ENCODE data around the gene GNL1.
"Not testable (repeated sequence)": the region's sequence is repeated elsewhere in the genome, so short reads cannot be mapped to it uniquely, and the experiment has no call there.

The GNL1 gene

GRCh38 chr6:30508890-30509736 lies 47.2 kb downstream of the GNL1 start:
- Histone ChIP-seq H3K4me3 (ENCODE audit: low read depth, low read length) (no peak overlapping the region), H3K4me1 (ENCODE audit: control insufficient read depth, insufficient read depth, low read length) (no peaks in the 10 kb centered on the region), H3K9me3 (ENCODE audit: control insufficient read depth, insufficient read depth, low read depth, low read length) (no peaks in the 10 kb centered on the region), H3K36me3 (ENCODE audit: control insufficient read depth in 2 of 2, insufficient read depth in 1 of 2, low read length in 2 of 2) (no peaks in the 10 kb centered on the region), H3K27ac (ENCODE audit: extremely low read depth, low read depth, low read length) (no peak overlapping the region)
- TF ChIP-seq SCRT2 (tag by site-specific recombination; IDR thresholded peaks at IDR 0.05), result no peak
- ChIA-PET POLR2A (interaction anchor here (0.9 kb wide), 1 partner anchor 19 kb away, joined by 3 read pairs; no protein-coding TSS in a partner anchor), CTCF (interaction anchor here (0.7 to 2.5 kb wide), 8 partner anchors 15 to 181 kb away, joined by 3 to 10 read pairs (median 4); no protein-coding TSS in a partner anchor)

- no peaks in the 10 kb centered on the region for H3K4me1 ChIP-seq (ENCODE audit: control insufficient read depth, insufficient read depth, low read length)
- H3K4me3 ChIP-seq (ENCODE audit: low read depth, low read length), result no peak overlapping the region
- H3K27ac ChIP-seq (ENCODE audit: extremely low read depth, low read depth, low read length), result no peak overlapping the region
- no peaks in the 10 kb centered on the region for H3K9me3 ChIP-seq (ENCODE audit: control insufficient read depth, insufficient read depth, low read depth, low read length)
- no peaks in the 10 kb centered on the region for H3K36me3 ChIP-seq (ENCODE audit: control insufficient read depth in 2 of 2, insufficient read depth in 1 of 2, low read length in 2 of 2)
- POLR2A ChIA-PET, result no interaction called here
- TF ChIP-seq ZNF501 (tag by site-specific recombination; IDR thresholded peaks at IDR 0.05) (no peak), ZNF677 (tag by site-specific recombination; IDR thresholded peaks at IDR 0.05) (no peak), ZNF214 (tag by site-specific recombination; IDR thresholded peaks at IDR 0.05; ENCODE audit: borderline replicate concordance) (no peak), ZNF138 (tag by site-specific recombination; IDR thresholded peaks at IDR 0.05; ENCODE audit: borderline replicate concordance) (no peak), ZNF114 (tag by site-specific recombination; IDR thresholded peaks at IDR 0.05) (no peak), REPIN1 (tag by site-specific recombination; IDR thresholded peaks at IDR 0.05; ENCODE audit: low read depth) (no peak), SCRT2 (tag by site-specific recombination; IDR thresholded peaks at IDR 0.05) (peak; percentile 73), YY2 (tag by site-specific recombination; IDR thresholded peaks at IDR 0.05) (no peak), SCRT1 (tag by site-specific recombination; IDR thresholded peaks at IDR 0.05; ENCODE audit: borderline replicate concordance) (no peak)
- CTCF ChIA-PET, result interaction anchor here (0.7 to 2.5 kb wide), 5 partner anchors 14 to 180 kb away, joined by 3 to 10 read pairs (median 4); no protein-coding TSS in a partner anchor
Measured at GRCh38 chr6:30507849-30508827, 48.2 kb downstream of the GNL1 start.

GRCh38 chr6:30500421-30501355 lies 55.6 kb downstream of the GNL1 start:
- no peaks in the 10 kb centered on the region for H3K36me3 ChIP-seq (ENCODE audit: control insufficient read depth in 2 of 2, insufficient read depth in 1 of 2, low read length in 2 of 2)
- POLR2A ChIA-PET, result interaction anchor here (0.6 to 2.2 kb wide), 4 partner anchors 10 to 224 kb away, joined by 3 to 11 read pairs (median 3); no protein-coding TSS in a partner anchor
- CTCF ChIA-PET, result interaction anchor here (0.6 to 5.3 kb wide), 6 partner anchors 12 to 44 kb away, joined by 3 to 46 read pairs (median 6); no protein-coding TSS in a partner anchor
- no peak overlapping the region for H3K27ac ChIP-seq (ENCODE audit: extremely low read depth, low read depth, low read length)
- H3K4me3 ChIP-seq (ENCODE audit: low read depth, low read length), result no peak overlapping the region
- no peaks in the 10 kb centered on the region for H3K4me1 ChIP-seq (ENCODE audit: control insufficient read depth, insufficient read depth, low read length)
- TF ChIP-seq PRDM1 (tag by site-specific recombination; IDR thresholded peaks at IDR 0.05), result peak; percentile 55
- TF ChIP-seq ZBTB26 (tag by site-specific recombination; optimal IDR thresholded peaks at IDR 0.05), result no peak
- TF ChIP-seq ZNF239 (tag by site-specific recombination; IDR thresholded peaks at IDR 0.05), result no peak
- no peak for TF ChIP-seq ZNF26 (tag by site-specific recombination; IDR thresholded peaks at IDR 0.05)
- TF ChIP-seq GLI2 (tag by site-specific recombination; IDR thresholded peaks at IDR 0.05; ENCODE audit: borderline replicate concordance, low read depth), result no peak
- no peak for TF ChIP-seq ZFP41 (tag by site-specific recombination; IDR thresholded peaks at IDR 0.05; ENCODE audit: borderline replicate concordance)
- H3K9me3 ChIP-seq (ENCODE audit: control insufficient read depth, insufficient read depth, low read depth, low read length), result no peaks in the 10 kb centered on the region

GRCh38 chr6:30498705-30499104 lies 57.6 kb downstream of the GNL1 start:
- H3K4me1 ChIP-seq (ENCODE audit: control insufficient read depth, insufficient read depth, low read length); H3K9me3 ChIP-seq (ENCODE audit: control insufficient read depth, insufficient read depth, low read depth, low read length); H3K36me3 ChIP-seq (ENCODE audit: control insufficient read depth in 2 of 2, insufficient read depth in 1 of 2, low read length in 2 of 2); H3K4me3 ChIP-seq (ENCODE audit: low read depth, low read length); H3K27ac ChIP-seq (ENCODE audit: extremely low read depth, low read depth, low read length): not testable (repeated sequence)
- ChIA-PET CTCF (interaction anchor here (0.6 to 0.8 kb wide), 2 partner anchors 18 to 42 kb away, joined by 3 to 4 read pairs; no protein-coding TSS in a partner anchor), POLR2A (interaction anchor here (0.7 kb wide), 1 partner anchor 308 kb away, joined by 8 read pairs; no protein-coding TSS in a partner anchor)

All from HEK293 (cell line).